Panc1 (cell line): ENCODE results near the gene SLC26A11.

Experiments
- CTCF ChIP-seq: fragments of 450-650 bp; IDR thresholded peaks from 2 replicates; pipeline ENCODE4 v1.5.1; 2017; ENCODE audit warnings: mild to moderate bottlenecking
- POLR2AphosphoS5 ChIP-seq: IDR thresholded peaks from 2 replicates; pipeline ENCODE4 v1.6.1; 2012; ENCODE audit warnings: mild to moderate bottlenecking, low read depth, low read length, moderate library complexity
- REST ChIP-seq, 2 experiments: IDR thresholded peaks; 2 replicates each; pipeline ENCODE4 v1.6.1; 2011 to 2012; ENCODE audit warnings: low read depth in 2 of 2, control low read depth in 1 of 2, low read length in 1 of 2, mild to moderate bottlenecking in 1 of 2, moderate library complexity in 1 of 2; ENCODE audit not compliant: insufficient read depth in 1 of 2
- SIN3A ChIP-seq: IDR thresholded peaks from 2 replicates; pipeline ENCODE4 v1.6.1; 2012; ENCODE audit warnings: low read depth, mild to moderate bottlenecking, low read length, moderate library complexity, borderline replicate concordance; ENCODE audit not compliant: insufficient read depth
- TCF7L2 ChIP-seq: IDR thresholded peaks from 2 replicates; pipeline ENCODE4 v1.6.1; 2011; ENCODE audit warnings: mild to moderate bottlenecking, low read depth, low read length, inconsistent platforms

- TF ChIP-seq POLR2AphosphoS5 (no peak), CTCF (no peak), REST (IDR thresholded peaks at IDR 0.05; ENCODE audit: insufficient read depth in 1 of 2, low read depth in 2 of 2, low read length in 1 of 2) (no peak), SIN3A (no peak), TCF7L2 (no peak)
Observed at GRCh38 chr17:80287806-80288567, 67.8 kb downstream of the SLC26A11 start.
